HG03025 (cell line): ENCODE measurements around the gene TVP23C.

Source experiments
- ATAC-seq: cut with Tn5 transposase; IDR thresholded peaks from one replicate; pipeline ENCODE4 v1.9.1; 2021; ENCODE audit warnings: mild to moderate bottlenecking, moderate library complexity; ENCODE audit not compliant: unreplicated experiment, low FRiP score

Gene TVP23C

GRCh38 chr17:15498107-15498506 is 65.2 kb downstream of the TVP23C start:
- ATAC-seq, result no peak

GRCh38 chr17:15496735-15497670 is 66.3 kb downstream of the TVP23C start:
- no peak for ATAC-seq

GRCh38 chr17:15494821-15495220 is 68.5 kb downstream of the TVP23C start:
- ATAC-seq, result no peak

DNA sequence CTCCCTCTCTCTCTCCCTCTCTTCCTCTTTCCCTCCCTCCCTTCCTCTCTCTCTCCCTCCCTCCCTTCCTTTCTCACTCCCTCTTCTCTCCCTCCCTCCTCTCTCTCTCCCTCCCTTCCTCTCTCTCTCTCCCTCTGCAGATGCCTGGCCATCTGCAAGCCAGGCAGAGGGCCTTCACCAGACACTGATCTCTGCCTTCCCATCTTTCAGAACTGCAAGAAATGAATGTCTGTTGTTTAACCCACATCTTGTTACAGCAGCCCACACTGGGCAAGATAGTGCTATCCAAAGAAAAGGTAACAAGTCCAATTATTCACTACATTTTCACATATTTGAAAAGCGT is 69.6 kb downstream of the TVP23C start:
- no peak for ATAC-seq

- no peak for ATAC-seq
These were observed 70.2 kb downstream of the TVP23C start for GRCh38 chr17:15492791-15493692.

DNA sequence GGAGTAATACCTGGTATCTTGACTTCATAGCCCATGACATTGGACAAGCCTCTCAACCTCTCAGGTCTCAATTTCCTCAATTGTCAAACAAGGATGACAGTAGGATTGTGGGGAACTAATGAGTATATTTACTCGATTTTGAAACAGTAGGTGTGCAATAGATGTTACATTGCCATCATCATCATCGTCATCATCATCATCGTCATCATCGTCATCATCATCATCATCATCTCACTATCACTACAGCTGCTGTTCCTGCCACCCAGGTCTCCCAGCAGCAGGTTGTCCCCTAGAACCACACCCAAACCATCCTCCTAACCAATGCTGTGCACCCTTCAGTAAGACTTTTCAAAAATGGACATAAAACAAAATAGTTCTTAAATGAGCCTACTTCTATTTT is 71.1 kb downstream of the TVP23C start:
- no peak for ATAC-seq

- ATAC-seq, result no peak
These were observed 72.5 kb downstream of the TVP23C start for GRCh38 chr17:15490634-15491261.

- no peak for ATAC-seq
These were observed 74.7 kb downstream of the TVP23C start for GRCh38 chr17:15488557-15488956.

GRCh38 chr17:15485045-15485444 is 78.2 kb downstream of the TVP23C start:
- no peak for ATAC-seq

DNA sequence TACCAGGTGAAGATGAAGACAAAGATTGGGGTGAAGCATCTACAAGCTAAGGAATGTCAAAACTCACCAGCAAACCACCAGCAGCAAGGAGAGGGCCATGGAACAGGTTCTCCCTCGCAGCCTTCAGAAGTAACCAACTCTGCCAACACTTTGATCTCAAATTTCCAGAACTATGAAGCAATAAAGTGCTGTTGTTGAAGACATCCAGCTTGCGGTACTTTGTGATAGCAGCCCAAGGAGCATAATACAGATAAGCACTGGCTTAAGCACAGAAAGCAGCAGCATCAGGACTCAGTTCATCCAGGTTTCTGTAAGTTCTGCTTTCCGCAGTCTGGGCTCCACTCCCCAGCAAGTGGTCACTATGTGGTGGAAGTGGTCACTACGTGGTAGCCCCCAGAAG is 79.9 kb downstream of the TVP23C start:
- no peak for ATAC-seq

- no peak for ATAC-seq
These were observed 80.8 kb downstream of the TVP23C start for GRCh38 chr17:15482476-15482875.

- no peak for ATAC-seq
These were observed 81.8 kb downstream of the TVP23C start for GRCh38 chr17:15481481-15481880.

GRCh38 chr17:15480204-15480603 is 83.1 kb downstream of the TVP23C start:
- no peak for ATAC-seq

- no peak for ATAC-seq
These were observed 83.6 kb downstream of the TVP23C start for GRCh38 chr17:15479703-15480102.

- no peak for ATAC-seq
These were observed 84.4 kb downstream of the TVP23C start for GRCh38 chr17:15478845-15479244.

DNA sequence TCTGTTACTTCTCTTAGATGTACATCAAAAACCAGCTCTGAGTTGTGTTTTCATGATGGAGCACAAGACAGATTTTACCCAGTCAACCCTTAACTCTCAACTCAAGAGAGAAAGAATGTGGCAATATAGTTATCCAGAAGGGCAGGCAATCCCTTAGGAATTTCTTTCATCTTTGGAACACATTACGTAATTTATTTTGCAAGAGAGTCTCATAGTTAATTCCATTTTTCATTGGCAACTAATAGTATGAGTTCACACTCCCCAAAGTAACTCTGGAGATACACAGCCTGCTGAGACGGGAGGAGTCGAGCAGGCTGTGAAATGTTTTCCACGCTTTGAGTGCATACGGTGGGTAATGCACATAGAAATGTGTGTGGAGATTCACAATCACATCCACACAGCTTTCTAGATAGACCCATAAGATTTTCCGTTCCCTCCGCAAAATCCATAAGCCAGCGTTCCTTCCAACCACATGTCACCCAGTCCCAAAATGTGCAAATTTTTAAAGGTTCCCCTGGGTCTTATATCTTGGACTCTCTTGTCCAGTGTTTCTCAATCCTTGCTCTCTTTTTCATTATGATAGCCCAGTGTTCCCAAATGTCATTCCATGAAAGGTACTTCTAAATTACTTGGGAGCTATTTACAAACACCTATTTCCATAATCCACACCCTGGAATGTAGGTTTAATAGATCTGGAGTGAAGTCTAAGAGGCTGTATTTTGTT is 87.5 kb downstream of the TVP23C start:
- no peak for ATAC-seq

- no peak for ATAC-seq
These were observed 90.4 kb downstream of the TVP23C start for GRCh38 chr17:15472891-15473290.

- ATAC-seq, result no peak
These were observed 92.7 kb downstream of the TVP23C start for GRCh38 chr17:15470536-15470935.

DNA sequence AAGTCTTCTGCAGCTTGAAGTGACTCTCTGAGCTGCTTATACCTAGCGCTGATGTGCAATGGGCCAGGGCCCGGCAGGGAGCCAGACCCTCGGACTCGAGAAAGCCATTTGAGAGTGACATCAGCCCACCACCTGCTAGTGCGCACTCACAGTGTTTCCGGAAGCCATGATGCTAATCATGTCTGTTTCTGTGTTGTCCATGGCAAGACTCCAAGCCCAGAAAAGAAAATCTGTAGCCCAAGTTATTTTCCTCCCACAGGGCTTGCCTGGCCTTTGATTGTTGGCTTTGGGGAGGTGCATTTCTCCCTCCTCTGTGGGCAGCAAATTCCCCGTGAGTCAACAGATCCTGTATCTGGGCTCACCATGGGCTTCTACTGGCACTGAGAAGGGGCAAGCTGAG is 94.0 kb downstream of the TVP23C start:
- no peak for ATAC-seq

DNA sequence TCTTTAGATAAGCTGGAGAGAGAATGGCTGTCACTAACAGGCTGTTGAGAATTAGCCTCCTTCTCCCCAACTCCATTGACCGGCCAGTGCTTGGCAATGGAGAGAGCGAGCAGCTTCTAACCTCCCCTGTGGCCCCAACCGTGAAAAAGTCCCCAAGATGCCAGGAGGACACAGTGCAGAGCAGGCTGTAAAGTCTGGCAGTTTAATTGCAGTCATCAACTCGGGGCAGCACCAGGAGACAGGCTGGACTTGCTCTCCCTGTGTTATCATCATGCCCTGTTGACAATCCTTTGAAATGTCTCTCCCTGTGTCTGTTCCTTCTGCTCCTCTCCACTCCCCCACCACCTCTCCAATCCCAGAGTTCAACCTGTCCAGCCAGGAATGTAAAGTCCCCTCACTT is 95.2 kb downstream of the TVP23C start:
- no peak for ATAC-seq
